NCI-H526 treated with DMSO at 0.1 percent for 48 hours (cell line): ENCODE data around the gene NRG3.

Experiments
- DNase-seq: peaks from one replicate; lab custom pipeline; 2025; lab: John Stamatoyannopoulos, UW

The NRG3 gene

DNA sequence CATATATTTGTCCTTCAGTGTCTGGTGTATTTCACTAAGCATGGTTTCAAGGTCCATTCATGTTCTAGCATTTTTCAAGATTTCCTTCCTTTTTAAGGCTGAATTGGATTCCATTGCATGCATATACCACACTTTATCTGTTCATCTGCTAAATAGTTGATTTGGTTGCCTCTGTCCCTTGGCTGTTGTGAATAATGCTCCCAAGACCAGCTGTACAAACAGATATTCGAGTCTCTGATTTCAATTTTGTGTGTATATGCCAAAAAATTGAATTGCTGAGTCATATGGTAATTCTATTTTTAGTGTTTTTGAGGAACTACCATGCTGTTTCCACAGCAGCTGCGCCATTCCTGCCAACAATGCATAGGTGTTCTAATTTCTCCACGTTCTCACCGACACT, 216.4 kb downstream of the NRG3 start:
- DNase-seq = no peak

DNA sequence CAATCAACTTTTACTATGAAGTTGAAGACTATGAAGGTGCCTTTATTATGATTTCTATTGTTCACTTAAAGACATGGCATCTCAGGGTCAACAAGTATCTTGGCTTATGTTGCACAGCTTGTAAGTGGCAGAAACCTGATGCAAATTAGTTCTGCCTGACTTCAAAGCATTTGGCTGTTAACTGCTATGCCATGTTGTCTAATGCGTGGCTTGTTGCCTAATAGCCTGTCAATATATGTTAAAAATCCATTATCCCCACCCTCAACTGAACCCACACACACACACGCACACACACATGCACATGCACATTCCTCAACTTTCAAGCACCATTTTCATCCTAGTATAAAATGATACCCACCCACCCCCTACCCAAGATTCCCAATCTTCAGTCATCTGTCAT, 217.1 kb downstream of the NRG3 start:
- DNase-seq = no peak

DNA sequence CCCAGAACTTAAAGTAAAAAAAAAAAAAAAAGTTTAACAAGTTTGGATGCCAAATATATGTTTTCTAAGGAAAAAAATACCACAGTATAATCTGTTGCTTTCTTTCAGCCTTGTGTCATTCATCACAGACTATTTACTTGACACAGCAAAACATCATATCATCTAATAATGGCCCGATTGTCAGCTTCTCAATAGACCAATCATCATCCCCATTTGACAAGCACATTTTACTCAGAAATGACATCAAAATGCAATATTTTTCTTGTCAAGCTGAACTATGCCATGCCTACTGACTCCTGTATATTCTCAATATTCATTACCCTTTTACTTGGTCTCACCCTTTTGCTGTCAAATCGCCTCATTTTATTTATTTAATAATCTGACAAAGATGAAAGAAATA, 249.7 kb downstream of the NRG3 start:
- no peak for DNase-seq

DNA sequence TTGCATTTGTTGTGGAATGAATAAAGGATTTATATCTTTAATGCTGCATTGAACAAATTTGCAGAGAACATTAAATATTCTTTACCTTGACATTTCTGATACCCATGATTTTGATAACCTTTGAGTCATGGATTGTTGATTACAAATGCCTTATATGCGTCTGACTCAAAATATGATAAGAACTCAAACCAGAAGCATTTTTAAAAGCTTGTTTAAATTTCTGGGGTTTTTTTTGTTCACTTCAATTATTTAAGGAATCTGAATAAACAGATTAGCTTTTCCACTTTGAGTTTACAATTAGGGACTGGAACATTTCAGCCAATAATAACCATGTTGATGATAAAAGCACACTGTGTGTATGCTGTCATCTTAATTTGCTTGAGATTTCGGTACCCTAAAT, 253.5 kb downstream of the NRG3 start:
- no peak for DNase-seq

DNA sequence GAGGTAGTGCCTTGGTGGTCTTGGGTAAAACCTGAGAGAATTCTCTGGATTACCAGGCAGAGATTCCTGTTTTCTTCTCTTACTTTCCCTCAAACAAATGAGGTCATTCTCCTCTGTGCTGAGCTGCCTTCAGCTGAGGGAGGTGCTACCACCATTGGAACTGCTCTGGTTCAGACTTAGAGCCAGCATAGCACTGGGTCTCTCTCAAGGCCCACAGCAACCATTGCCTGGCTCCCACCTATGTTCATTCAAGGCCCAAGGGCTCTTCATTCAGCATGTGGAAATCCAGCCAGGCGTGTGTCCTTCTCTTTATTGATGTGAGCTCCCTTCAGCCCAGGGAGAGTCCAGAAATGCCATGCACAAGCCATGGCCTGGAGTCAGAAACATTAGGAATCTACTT, 261.1 kb downstream of the NRG3 start:
- no peak for DNase-seq

DNA sequence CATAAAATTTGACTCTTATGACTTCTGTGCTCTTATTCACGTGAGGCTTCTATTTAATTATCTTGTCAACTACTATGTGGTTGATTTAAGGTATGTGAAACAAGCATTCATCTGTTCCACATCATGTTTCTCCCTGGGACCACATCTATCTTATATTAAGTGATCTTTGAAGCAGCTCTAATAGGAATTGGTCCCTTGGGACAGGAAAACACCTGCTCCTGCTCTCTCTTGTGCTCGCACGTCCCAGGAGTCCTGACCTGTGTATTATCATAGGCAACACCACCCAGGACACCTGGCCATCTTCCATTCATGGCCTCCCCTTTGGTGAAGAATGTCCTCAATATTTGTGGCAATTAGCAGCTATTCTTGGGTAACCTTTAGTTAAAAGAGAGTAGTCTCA, 269.2 kb downstream of the NRG3 start:
- DNase-seq = no peak

DNA sequence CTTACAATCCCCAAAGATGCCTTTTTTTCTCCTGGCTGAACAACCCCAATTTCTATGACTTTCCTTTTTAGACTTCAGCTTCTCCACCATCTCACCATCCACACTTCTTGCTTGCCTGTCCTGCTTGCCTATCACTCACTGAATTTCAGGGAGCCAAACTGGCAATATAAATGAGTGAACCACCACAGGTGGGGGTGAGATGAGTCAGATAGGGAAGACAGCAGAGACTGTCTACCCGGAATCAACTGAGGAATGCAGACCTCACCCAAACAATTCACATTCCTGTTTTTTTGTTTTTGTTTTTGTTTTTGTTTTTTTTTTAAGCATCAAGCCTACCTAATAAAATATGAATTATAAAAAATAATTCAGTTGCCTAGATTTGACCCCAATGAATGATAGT, 273.8 kb downstream of the NRG3 start:
- DNase-seq = no peak

DNA sequence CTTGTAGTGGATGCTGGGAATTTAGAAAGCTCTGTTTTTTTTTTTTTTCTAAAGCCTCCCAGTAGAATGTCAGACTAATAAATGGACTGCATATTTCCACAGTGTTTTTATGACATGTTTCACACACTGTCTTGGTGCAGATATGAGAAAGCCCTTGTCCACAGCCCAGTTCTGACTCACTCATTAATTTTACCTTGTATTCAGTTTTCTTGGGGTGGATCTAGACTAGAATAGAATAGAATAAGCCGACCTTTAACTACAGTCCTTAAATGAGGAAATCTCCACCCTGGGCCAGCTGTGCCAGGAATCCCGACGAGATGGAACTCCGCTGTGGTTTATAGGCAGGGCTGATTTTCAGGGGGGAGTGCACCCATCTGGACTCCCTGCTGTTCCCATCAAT, 274.7 kb downstream of the NRG3 start:
- DNase-seq = no peak

DNA sequence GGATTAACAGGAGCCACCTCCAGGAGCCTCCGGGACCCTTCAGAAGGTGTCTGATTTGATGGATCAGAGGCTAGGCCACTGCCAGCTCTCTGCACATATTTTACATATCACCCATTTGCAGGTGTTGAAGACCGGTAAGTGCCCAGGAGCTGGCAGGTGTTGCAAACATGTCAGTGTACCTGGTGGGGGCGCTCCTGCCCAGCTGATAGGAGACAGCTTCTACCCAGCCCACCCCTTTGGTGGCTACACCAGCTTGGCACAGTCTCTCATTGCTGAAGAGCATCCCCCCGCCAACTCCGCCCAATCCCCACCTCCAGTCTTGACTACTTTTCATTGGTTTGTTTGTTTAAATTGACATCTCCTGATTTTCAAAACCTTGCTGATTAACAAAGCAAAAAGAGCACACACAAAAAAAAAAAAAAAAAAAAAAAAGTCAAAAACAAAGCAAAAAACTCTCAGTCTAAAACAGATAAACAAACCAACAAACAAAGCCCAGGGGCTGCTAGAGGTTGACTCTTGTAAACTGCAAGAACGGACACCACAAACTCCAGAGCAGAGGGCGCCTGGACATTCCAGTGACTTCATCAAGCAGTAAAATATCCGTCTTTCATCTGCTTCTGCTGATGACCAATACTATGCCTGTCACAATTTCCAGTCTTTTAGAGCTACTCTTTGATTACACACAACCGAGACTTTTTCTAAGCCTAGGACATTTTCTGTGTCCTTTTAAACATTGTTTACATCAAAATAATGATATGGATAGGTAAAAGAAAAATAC, 275.3 kb downstream of the NRG3 start:
- DNase-seq = no peak

DNA sequence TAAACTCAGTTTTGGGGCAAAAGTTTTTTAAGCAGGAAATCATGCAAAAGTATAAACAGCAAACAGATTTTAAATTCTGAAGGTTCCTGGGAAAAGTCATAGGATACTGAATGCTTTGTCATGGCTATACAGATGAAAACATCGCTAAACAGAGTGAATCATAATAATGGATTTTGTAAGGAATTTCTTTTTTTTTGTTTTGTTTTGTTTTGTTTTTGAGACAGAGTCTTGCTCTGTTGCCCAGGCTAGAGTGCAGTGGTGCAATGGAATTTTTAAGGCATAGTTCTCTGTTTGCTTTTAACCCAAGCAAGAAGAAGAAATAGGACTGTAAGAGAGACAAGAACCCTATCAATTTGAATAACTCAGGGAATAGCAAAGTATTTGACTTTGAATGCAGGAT, 285.3 kb downstream of the NRG3 start:
- no peak for DNase-seq

DNA sequence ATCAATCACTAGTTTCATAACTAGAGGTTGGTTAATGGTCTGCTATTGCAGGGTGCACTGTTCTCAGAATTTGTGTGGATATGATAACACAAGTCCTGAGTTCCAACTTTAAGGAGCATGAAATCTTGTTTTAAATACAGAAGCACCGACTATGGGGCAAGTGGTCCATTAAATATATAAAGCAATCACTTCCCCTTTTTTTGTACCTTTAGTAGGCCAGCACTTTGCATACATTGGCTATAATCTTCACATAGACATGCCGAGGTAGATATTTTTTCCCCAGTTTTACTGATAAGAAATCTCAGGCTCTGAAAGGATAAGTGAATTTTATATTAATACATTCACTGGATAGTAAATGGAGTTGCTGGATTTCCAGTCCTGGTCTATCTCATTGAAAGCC, 286.3 kb downstream of the NRG3 start:
- no peak for DNase-seq

DNA sequence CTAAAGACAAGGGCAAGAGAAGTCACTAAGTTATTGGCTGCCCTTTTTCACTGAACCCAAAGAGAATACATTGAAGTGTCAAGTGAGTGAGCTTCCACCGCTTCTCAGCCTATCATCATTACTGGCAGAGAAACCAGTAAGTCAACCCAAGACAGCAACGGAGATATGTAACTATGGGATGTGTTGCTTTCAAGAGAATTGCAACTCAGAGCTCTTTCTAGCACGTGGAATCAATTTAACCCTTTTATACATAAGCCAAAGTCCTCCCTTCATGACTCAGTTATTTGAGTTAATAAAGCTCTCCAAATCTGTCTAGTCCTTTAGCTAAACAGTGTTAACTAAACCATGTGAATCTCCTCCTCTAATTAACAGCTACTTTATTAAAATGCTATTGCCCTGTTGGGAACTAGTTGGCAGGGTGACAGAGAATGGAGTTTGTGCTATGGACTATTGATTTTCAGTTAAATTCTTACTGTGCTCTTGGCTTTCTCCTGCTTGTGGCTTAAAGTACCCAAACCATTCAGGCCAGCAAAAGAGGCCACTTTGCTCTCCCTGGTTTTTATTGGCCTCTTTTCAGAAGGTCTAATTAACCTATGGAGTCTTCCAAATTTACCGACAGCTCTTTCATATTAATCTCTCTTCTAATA, 287.7 kb downstream of the NRG3 start:
- no peak for DNase-seq

DNA sequence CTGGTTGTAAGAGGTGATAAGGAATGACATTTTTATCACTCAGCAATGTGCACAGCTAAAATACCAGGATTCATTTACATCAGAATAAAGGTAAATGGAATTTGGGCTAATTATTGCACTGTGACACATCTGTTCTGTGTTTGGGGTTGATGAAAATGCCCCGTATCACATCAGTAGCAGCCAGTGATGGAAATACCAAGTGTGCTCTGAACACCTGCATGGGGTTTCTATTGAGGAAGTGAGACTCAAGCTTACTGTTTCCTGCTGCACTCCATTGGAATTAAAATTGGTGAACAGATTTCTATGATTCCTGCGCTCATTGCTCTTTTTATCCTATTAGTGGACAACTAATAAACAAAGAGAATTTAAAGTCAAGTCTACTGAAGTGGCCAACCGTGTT, 296.9 kb downstream of the NRG3 start:
- DNase-seq = no peak

DNA sequence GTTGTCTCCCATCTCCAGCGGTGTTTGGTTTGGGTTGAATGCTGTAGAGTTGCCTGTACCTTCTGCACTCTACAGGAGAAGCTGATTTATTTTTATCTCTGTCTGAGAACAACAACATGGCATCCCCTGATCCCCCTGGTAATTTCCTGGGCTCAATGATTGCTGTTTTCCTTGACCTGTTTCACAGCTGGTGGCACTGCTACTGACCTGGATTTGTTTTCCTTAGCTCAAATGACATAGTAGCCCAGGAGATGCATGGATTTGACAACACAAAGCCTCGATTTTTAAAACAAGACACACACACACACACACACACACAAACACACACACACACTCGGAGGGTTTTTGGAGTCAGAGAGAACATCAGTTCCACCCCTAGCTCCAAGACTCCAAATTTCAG, 301.6 kb downstream of the NRG3 start:
- no peak for DNase-seq

DNA sequence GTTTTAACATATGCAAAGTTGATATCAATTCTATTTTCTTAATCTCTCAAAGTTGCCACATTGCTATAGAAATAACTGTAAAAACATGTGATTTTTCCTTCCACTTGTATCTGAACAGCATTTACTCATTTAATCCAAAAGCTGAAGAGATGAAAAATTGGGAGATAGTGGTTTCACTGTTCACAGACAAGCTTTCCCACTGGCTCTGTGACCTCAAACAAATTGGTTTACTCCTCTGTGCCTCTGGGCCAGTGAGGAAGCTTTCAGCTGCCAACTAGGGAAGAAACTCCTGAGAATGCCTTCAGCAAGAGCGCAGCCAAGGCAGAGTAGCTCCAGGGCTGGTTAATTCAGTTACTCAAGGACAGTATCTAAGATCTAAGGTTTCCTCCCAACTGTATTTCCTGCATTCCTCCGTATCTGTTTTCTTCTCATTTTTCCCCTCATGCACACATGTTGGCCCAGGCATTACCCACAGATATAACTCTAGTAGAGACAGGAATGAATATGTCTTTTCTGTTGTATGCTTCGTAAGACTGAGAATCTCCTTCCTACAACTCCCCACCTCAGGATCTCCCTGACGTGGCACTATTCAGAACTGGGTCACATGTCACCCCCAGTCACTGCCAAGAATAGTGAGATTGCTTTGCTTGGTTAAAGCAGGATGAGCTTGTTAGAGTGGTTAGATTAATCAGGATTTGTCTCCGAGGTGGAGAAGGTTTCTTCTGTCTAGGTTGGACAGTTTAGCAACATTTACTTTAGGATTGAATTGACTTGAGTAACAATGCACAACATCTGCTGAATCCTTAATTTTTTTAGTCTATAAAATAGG, 315.7 kb downstream of the NRG3 start:
- DNase-seq = no peak

DNA sequence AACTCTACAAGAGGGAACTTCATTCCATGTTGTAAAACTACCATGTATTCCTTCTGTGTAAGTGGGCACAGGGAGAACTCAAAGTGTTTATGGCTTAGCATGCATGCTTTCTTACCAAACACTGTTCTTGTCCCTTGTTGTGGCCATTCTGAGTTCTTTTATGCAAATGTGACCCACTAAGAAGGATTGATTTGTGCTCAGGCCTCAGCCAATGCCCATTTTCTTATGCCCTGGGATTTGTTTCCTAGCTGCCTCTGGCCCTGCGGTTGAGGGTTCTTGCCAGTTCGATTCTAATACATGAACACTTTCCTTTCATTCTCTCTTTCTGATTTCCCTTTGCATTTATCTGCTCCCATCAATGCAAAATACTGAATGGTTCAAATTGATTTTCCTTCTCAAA, 316.7 kb downstream of the NRG3 start:
- DNase-seq = no peak

DNA sequence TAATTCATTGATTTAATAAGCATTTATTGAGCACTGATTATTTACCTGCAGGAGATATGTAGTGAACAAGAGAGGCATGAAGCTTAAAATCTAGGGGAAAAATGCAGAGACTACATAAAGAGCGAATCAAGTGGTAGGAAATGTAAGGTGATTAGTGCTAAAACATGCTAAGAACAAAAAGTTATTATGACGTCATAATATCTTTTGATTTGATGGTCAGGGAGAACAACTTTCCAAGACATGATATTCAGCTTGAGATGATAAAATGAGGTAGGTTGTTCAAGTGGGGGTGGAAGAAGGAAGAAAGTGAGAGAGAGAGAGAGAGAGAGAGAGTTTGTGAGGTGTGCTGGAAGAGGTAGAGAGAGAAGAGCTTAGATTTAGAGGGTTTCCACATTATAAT, 317.7 kb downstream of the NRG3 start:
- no peak for DNase-seq

DNA sequence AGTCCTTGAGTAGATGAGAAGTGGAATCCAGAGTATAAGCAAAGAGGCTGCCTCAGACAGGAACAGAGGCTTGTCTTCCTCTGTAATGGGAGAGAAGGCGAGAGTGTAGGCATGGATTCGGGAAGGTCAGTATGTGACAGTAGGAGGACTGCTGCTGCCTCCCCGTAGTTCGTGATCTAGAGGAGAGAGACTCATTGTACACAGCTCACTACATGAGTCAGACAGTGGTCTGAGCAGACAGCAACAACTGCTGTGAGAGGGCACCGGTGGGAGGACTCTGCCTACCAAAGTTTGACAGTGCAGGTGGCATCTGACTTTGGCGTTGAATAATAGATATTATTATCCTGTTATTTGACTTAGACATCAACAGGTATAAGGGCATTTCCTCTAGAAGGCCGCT, 319.4 kb downstream of the NRG3 start:
- no peak for DNase-seq

DNA sequence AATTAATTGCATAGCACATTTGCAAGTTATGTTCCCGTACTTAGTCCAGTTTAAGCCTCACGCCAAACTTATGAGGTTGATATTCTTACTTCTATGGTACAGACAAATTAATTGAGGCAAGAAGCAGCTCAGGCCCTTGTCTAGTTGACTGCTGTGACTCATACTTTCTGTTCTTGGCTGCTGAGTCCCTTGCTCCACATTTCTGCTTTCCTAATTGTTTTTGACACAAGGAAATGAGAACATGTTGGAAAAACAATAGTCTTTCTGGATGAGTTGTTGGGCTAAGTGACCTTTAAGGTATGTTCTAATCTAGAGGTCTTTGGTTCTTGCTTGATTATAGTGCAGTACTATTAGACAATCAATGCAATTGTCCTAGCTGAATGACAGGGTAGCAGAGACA, 331.8 kb downstream of the NRG3 start:
- DNase-seq = no peak

DNA sequence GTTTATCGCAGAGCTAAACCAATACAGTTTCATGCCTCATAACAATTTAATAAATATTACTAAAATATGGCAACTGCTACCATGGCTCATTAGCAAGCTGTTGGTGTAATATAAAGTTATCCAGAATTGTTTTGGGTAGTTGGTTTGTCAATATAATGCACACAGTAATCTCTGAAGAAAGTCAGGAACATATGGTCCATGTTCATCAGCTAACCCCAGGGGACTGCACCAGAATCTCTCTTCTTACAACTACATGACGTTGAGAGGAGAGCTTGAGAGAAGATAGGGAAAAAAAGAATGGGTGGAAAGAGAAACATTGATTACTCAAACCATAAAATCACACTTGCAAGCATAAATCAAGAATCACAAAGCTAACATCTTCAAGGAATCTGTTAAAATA, 333.7 kb downstream of the NRG3 start:
- DNase-seq = no peak

DNA sequence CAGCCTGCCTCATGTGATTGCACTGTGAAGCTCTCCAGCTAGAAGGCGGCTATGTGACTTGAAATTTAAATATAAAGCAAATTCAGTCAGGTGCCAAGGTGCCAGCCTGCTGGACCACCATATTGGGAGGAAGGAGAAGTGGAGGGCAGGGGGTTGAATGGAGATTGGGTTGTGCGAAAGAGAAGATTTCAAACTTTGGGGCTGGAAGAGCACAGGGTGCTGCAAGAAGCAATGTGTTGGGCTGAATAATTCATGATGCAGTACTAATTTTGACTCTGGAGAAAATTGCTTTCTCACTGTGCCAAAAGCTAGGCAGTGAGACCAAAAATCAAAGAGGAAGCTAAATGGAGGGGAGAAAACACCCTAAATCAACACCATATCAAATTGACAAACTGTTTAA, 335.3 kb downstream of the NRG3 start:
- DNase-seq = no peak

DNA sequence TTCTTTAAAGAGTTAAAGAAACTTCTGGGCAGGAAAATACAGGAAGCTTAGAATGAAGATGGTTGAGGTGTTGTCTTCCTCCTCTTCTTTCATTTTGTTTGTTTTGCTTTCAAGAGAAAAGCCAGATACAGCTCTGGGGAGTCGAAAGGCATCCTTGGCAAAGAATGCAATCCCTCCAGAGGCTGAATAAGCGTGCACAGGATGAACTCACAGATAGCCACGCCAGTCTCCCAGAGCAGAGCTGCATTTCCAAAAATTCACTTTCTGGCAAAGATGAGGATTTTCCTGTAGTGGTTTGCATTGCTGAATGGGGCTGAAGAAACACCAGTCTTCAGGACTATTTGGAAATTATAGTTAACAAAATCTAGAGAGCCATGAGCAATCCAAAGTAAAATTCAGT, 336.4 kb downstream of the NRG3 start:
- no peak for DNase-seq

DNA sequence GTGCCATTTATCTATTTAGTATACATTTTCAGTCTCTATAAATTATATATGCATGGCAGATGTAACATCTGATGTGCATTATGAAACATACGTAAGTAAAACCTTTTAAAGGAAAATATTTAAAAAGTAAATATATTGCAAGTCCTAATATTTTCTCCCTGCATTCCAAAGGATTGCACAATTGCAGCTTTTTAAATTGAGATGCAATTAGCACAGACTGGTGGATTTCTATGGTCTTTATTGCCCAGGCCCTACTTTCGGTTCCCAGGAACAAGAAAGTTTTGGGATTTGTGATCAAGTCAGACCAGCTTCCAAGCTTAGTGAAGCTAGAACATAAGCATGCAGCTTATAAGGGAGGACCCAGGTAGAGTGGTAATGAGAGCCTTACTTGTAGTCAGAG, 337.8 kb downstream of the NRG3 start:
- no peak for DNase-seq
